Fibroblast of the conjunctiva (primary cell): ENCODE data around the gene PTPRN2.
A peak's percentile ranks its signal among the peaks of the same experiment; 100 is the strongest.
"Not testable (repeated sequence)": the region's sequence is repeated elsewhere in the genome, so short reads cannot be mapped to it uniquely, and the experiment has no call there.

Experiments used
- DNase-seq: peaks from one replicate; pipeline ENCODE4 v3.0.0-alpha.2; 2010; ENCODE audit warnings: low read depth

Gene PTPRN2

GRCh38 chr7:157577796-157578339 is 1009.8 kb downstream of the PTPRN2 start:
- no peak for DNase-seq

DNA sequence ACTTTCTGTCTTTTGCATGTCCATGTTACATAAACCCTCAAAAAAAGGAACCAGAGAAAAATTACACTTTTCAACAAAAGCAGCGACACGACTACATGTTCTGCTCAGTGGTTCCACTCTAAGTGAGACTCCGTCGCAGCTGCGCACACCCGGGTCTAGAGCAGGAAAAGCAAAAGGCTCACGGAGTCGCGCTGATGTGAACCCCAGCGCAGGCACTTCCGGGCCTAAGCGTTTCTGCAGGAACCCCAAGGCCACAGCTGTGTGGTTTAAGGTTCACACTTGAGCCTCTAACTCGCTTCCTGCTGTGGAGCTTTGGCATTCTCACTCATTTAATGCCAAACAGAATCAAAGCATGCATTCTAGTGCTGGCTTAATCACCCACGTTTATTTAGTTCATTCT is 1010.6 kb downstream of the PTPRN2 start:
- no peak for DNase-seq

GRCh38 chr7:157576415-157576814 is 1011.2 kb downstream of the PTPRN2 start:
- no peak for DNase-seq

DNA sequence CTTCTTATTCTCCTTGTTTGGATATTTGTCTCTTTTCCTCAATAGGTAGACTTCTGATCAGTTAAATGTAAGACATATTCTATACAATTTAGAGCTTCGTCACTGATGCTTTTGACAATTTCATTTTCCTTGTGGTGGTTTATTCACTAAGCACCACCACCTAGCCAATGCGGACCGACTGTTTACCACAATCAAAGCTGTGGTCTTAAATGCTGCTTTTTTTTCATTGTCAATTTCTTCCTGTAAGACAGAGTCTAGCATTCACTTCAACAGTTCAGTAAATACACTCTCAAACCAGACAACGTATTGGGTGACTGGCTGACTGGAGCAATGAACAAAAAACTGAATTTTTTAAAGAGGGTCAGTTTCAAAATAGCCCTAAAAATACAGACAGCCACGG is 1011.8 kb downstream of the PTPRN2 start:
- no peak for DNase-seq

- no peak for DNase-seq
Observed at GRCh38 chr7:157574914-157575586, 1012.6 kb downstream of the PTPRN2 start.

DNA sequence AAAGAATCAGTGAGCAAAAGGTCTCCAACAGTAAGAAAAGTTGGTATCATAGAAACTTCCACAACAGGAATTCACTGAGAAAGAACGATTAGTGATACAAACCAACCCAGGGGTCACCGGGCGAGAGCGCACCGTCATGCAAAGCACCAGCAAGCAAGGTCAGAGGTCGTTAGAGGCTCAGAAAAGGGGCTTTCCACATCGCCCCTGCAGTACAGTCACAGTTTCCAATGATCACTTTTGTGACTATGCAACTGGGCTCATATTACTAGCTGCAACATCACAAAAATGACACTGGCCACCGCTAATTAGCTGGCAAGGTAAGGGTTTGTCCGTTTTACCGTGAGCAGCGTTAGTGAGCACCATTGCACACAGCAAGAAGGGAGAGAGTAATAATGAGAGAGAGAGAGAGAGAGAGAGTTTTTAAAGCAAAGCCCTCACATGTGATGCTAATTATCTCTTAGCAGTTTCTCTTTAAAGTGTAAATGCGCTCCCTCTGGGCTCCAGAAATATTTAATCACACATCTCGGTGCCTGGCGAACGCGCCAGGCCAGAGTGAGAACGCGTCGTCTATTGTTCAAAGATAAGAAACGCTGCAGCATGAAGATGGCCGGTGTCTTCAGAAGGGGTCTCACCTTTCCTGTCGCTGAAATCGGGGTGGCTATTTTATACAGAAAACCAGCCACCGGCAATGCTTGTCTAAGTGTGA is 1013.4 kb downstream of the PTPRN2 start:
- no peak for DNase-seq

- DNase-seq: no peak
Observed at GRCh38 chr7:157573244-157573643, 1014.4 kb downstream of the PTPRN2 start.

GRCh38 chr7:157572622-157573021 is 1015.0 kb downstream of the PTPRN2 start:
- DNase-seq: no peak

- no peak for DNase-seq
Observed at GRCh38 chr7:157570531-157571200, 1017.0 kb downstream of the PTPRN2 start.

DNA sequence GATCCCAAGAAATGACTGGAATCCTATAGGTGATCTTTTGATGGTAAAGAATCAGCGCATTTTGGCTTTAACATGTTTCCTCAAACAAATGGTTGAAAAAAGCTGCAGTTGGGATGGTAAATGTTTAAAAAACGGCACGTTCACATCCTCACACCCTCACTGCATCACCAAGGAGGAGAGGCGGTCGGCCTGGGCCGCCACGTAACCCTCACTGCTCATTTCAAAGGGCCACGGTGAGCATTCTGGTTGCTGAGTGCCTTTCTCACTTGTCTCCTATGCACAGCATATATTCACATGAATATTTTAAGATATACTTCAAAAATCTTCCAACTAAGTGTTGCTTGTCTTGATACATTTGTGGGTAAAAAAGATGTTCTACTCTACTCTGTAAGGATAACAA is 1017.7 kb downstream of the PTPRN2 start:
- no peak for DNase-seq

- peak; percentile 14 for DNase-seq
Observed at GRCh38 chr7:157568770-157569584, 1018.6 kb downstream of the PTPRN2 start.

DNA sequence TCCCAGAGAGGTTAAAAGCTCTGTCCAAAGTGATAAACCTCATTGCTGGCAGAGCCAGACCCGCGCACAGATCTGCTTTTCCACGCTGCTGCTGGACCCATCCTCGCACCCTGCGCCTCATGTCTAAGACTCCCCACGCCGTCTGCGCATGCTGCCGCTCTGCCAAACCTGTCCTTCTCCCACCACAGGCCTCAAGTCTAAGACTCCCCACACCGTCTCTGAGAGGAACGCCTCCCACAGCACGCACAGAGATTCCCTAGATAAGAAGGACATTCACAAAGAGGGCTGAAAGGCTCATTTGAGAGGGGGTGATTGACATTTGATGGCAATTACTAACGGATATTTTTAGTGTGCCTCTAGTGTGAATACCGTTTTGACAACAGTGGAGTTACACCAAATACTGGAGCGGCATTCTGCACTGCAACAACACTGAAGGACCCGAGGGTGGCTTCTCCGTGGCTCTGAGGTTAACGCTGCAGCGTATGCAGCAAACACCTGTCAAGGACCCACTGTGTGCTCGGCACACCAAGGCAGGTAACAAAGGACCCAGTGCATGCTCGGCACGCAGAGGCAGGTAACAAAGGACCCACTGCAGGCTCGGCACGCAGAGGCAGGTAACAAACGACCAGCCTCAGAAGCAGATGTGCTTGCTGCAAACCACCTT is 1019.4 kb downstream of the PTPRN2 start:
- DNase-seq: no peak

GRCh38 chr7:157567666-157568065 is 1020.0 kb downstream of the PTPRN2 start:
- DNase-seq: no peak

DNA sequence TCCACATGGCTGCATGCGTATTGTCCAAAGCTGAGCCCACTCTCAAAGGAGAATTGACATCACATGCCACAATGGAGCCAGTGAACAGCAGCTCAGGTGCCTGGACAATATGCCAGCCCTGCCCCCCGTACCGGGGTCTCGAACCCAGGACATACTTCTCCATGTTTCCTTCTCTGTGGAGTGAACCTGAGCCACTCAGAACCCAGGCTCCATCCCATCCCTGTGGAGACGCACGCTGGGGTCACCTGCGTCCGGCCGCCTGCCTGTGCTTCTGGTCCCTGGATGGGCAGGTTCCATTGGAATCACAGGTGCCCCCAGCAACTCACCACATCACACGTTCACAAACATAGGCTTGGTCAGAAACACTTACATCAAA is 1021.0 kb downstream of the PTPRN2 start:
- no peak for DNase-seq

DNA sequence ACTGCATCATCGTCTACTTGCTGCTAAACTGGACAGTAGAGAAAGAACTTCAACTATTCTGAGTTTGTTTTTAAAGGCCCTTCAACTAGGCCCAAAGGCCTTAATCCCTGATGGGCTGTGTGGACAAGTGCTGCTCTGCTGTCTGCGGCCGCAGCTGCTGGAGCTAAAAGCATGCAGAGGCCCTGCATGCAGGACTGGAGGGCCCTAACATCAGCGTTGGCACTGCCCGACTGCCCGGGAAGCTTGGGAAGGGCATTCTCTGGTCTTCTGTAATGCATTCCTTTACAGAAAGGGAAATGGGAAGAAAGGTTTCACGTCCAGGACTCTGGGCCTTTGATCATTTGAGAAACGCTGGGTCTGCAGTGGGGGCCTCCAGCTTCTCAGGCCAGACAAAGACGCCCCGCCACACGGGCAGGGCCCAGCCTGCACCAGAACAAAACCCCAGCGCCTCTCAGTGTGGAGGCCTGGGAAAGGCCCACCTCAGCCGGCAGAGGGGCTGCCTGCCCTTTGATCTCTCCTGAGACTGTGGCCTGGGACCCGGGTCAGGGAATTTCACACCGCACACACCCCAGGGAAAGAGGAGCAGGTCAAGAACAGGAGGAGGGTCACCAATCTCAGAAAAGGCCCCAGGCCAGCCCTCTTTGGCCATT is 1021.5 kb downstream of the PTPRN2 start:
- no peak for DNase-seq

DNA sequence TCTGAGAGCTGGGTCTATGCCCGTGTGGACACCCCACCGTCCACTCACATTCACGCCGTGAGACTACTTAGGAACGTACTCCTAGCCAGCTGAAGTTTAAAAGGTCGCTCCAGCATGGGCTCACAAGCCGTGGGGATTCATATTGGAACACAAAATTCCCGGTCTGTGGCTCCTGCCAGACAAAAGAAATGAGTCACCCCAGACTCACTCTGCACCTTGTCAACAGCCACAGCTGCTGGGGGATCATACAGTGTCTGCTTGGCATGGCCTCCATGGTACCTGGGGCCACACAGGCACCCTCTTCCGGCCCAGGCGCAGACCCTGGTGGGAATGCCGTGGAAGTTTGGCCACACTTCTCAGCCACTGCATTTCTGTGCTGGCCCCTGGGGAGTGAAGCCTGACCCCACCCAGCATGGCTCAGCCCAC is 1022.4 kb downstream of the PTPRN2 start:
- no peak for DNase-seq

DNA sequence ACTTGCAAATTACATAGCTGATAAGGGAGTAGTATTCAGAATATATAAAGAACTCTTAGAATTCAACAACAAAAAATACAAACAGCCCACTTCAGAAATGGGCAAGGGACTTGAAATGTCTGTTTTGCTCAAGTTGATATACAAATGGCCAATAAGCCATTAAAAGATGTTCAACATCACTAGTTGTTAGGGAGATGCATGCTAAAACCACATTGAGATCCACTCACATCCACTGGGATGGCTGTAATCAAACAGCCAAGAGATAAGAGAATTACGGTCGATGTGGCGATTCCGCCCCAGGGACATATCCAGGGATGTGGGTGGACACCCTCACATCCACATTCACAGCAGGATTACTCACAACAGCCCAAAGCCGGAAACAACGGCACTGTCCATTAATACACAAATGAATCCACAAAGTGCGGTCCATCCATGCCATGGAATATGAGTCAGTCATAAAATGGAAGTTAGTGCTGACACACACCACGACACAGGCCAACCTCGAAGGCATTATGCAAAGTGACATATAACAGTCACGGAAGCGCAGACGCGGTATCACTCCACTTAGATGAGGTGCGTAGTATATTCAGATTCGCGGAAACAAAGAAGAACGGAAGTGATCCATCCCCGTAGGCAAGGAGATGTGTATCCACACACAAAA is 1023.0 kb downstream of the PTPRN2 start:
- no peak for DNase-seq

- not testable (repeated sequence) for DNase-seq
Observed at GRCh38 chr7:157563467-157564135, 1024.0 kb downstream of the PTPRN2 start.

DNA sequence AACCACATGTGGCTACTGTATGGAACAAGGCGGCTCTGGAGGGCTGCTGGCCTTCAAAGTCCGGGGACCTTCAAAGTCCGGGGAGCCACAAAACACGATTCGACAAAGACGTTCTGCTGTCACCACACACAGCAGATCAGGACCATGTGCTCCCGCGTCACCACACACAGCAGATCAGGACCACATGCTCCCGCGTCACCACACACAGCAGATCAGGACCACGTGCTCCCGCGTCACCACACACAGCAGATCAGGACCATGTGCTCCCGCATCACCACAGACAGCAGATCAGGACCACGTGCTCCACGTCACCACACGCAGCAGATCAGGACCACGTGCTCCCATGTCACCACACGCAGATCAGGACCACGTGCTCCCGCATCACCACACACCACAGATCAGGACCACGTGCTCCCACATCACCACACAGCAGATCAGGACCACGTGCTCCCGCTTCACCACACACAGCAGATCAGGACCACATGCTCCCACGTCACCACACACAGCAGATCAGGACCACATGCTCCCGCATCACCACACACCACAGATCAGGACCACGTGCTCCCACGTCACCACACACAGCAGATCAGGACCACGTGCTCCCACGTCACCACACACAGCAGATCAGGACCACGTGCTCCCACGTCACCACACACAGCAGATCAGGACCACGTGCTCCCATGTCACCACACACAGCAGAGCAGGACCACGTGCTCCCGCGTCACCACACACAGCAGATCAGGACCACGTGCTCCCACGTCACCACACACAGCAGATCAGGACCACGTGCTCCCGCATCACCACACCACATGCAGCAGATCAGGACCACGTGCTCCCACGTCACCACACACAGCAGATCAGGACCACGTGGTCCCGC is 1024.9 kb downstream of the PTPRN2 start:
- DNase-seq: not testable (repeated sequence)
